ENCODE data around the gene CHST11. TPM values are rescaled to one million over a fixed set of nuclear protein-coding genes. Genes with fewer than 3 reads are reported as not detected.

The CHST11 gene
- polyA plus RNA-seq, 1 donor (not counting 4 experiments of a cell fraction or from before 2014, with no cell fraction given): 11.9 TPM

DNA sequence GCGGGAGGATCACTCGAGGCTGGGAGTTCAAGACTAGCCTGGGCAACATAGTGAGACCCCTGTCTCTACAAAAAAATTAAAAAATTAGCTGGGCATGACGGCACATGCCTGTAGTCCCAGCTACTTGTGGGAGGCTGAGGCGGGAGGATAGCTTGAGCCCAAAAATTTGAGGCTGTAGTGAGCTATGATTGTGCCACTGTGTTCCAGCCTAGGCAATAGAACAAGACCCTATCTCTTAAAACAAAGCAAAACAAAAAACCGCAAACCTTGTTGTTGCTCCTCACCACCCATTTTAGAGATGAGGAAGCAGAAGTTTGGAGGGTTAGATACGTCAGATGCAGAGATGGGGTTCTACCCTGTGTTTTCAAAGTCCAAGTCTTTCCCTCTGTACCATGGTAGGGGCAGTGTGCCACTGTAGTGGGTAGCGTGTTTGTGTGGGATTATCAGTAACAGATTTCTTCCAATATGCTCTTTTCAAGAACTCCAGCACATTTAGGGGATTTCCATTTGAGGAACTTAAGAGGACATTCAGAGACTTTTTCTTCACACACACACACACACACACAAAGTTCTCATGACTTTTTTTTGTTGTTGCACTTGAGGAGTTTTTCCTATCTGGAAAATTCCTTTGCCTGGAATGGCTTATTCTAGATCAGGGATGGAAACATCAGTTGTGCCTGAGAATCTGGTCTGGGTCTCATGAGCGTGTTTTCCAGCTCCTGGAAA, 186.5 kb downstream of the CHST11 start:
- Histone ChIP-seq H3K27me3 (ENCODE audit: control insufficient read depth, extremely low read depth, insufficient read depth, low read length) (no peaks in the 10 kb centered on the region), H3K4me2 (ENCODE audit: control insufficient read depth, extremely low read depth, insufficient read depth, low read depth, low read length) (no peak overlapping the region), H3K9me1 (ENCODE audit: control insufficient read depth, extremely low read depth, insufficient read depth, low read length) (no peaks in the 10 kb centered on the region), H4K20me1 (ENCODE audit: control insufficient read depth, extremely low read depth, insufficient read depth, low read length) (no peaks in the 10 kb centered on the region), H3K9me3 (ENCODE audit: control insufficient read depth, low read depth, low read length) (no peaks in the 10 kb centered on the region), H3K27ac (ENCODE audit: control insufficient read depth, insufficient read depth, low read length) (no peak overlapping the region), H3K36me3 (ENCODE audit: control insufficient read depth in 2 of 2, extremely low read depth in 1 of 2, insufficient read depth in 2 of 2, low read length in 2 of 2) (no peaks in the 10 kb centered on the region), H2AFZ (ENCODE audit: control insufficient read depth, low read length) (no peak overlapping the region), H3K4me1 (ENCODE audit: control insufficient read depth, extremely low read depth, insufficient read depth, low read length) (no peaks in the 10 kb centered on the region), H3K4me3 (ENCODE audit: control insufficient read depth in 2 of 3, extremely low read depth in 1 of 3, insufficient read depth in 2 of 3, low read depth in 1 of 3, low read length in 3 of 3) (no peak overlapping the region), H3K9ac (ENCODE audit: control insufficient read depth, extremely low read depth, insufficient read depth, low read length) (no peak overlapping the region), H3K79me2 (ENCODE audit: control insufficient read depth, insufficient read depth, low read length) (no peaks in the 10 kb centered on the region)
- FAIRE-seq (no peak), DNase-seq (ENCODE audit: low read depth, low spot score) (no peak)
- dilution Hi-C loops (cut with MboI; ENCODE audit: extremely low pct_ligation_motif_present, low sequenced_read_pairs): no loop called here
- TF ChIP-seq, protein P1, sequence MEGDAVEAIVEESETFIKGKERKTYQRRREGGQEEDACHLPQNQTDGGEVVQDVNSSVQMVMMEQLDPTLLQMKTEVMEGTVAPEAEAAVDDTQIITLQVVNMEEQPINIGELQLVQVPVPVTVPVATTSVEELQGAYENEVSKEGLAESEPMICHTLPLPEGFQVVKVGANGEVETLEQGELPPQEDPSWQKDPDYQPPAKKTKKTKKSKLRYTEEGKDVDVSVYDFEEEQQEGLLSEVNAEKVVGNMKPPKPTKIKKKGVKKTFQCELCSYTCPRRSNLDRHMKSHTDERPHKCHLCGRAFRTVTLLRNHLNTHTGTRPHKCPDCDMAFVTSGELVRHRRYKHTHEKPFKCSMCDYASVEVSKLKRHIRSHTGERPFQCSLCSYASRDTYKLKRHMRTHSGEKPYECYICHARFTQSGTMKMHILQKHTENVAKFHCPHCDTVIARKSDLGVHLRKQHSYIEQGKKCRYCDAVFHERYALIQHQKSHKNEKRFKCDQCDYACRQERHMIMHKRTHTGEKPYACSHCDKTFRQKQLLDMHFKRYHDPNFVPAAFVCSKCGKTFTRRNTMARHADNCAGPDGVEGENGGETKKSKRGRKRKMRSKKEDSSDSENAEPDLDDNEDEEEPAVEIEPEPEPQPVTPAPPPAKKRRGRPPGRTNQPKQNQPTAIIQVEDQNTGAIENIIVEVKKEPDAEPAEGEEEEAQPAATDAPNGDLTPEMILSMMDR (optimal IDR thresholded peaks at IDR 0.05 in 1 of 3, IDR thresholded peaks at IDR 0.05 in 1 of 3, conservative IDR thresholded peaks at IDR 0.05 in 1 of 3; ENCODE audit: extremely low read depth in 1 of 3, insufficient read depth in 2 of 3, low read length in 3 of 3): no peak
- no peak for TF ChIP-seq EZH2 (IDR thresholded peaks at IDR 0.05; ENCODE audit: low read length)

DNA sequence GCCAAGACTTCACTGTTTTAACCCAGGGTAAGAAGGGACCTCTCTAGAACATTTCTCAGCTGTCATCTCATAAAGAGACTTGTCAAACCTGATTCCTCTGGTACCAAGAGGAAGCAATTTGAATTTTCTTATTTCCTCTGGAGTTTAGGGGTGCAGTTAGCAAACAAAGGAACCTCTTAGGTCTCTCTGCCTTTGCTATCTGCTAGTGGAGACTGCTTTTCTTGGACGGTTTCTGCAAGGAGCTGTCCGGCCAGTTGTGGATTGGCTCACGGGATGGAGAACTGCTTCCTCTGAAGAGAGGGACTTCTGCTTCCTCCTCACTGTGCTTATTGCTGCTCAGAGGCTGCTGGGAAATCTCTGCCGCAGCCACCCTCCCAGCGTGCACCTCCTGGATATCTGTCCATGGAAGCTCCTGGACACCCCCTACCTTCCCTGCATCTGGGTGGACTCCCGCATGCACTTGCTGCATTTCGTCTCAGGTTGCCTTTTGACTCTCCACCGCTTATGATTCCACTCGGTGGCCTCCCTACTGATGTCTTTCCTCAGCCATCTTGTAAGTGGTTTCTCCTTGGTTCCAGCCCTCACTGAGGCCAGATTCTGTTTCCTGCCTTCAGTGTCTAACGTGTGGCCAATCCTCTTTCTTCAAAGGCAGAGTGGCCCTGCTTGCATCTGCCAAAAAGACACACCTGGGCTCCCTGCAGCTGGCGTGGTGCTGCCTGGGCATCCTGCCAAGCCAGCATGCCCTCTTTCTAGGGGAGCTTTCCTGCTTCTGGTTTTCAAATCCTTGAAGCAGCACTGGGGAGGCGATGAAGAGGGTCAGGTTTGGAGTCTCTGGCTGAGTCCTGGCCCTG, 187.3 kb downstream of the CHST11 start:
- FAIRE-seq (no peak), DNase-seq (ENCODE audit: low read depth, low spot score) (no peak)

More for the DNA sequence above, 187.3 kb downstream of the CHST11 start:
- Histone ChIP-seq H3K27me3 (ENCODE audit: control insufficient read depth, extremely low read depth, insufficient read depth, low read length) (no peaks in the 10 kb centered on the region), H3K9ac (ENCODE audit: control insufficient read depth, extremely low read depth, insufficient read depth, low read length) (no peak overlapping the region), H3K9me1 (ENCODE audit: control insufficient read depth, extremely low read depth, insufficient read depth, low read length) (no peaks in the 10 kb centered on the region), H3K4me1 (ENCODE audit: control insufficient read depth, extremely low read depth, insufficient read depth, low read length) (no peaks in the 10 kb centered on the region), H4K20me1 (ENCODE audit: control insufficient read depth, extremely low read depth, insufficient read depth, low read length) (no peaks in the 10 kb centered on the region), H3K4me2 (ENCODE audit: control insufficient read depth, extremely low read depth, insufficient read depth, low read depth, low read length) (no peak overlapping the region), H3K36me3 (ENCODE audit: control insufficient read depth in 2 of 2, extremely low read depth in 1 of 2, insufficient read depth in 2 of 2, low read length in 2 of 2) (no peaks in the 10 kb centered on the region), H3K27ac (ENCODE audit: control insufficient read depth, insufficient read depth, low read length) (no peak overlapping the region), H3K9me3 (ENCODE audit: control insufficient read depth, low read depth, low read length) (no peaks in the 10 kb centered on the region), H2AFZ (ENCODE audit: control insufficient read depth, low read length) (no peak overlapping the region), H3K79me2 (ENCODE audit: control insufficient read depth, insufficient read depth, low read length) (no peaks in the 10 kb centered on the region), H3K4me3 (ENCODE audit: control insufficient read depth in 2 of 3, extremely low read depth in 1 of 3, insufficient read depth in 2 of 3, low read depth in 1 of 3, low read length in 3 of 3) (no peak overlapping the region)
- dilution Hi-C loops (cut with MboI; ENCODE audit: extremely low pct_ligation_motif_present, low sequenced_read_pairs): no loop called here
- TF ChIP-seq EZH2 (IDR thresholded peaks at IDR 0.05; ENCODE audit: low read length): no peak
- TF ChIP-seq, protein P1 (optimal IDR thresholded peaks at IDR 0.05 in 1 of 3, IDR thresholded peaks at IDR 0.05 in 1 of 3, conservative IDR thresholded peaks at IDR 0.05 in 1 of 3; ENCODE audit: extremely low read depth in 1 of 3, insufficient read depth in 2 of 3, low read length in 3 of 3): no peak
